ENCODE data around the gene ATP6V0B. TPM values are rescaled to one million over a fixed set of nuclear protein-coding genes. Genes with fewer than 3 reads are reported as not detected.
A peak's percentile ranks its signal among the peaks of the same experiment; 100 is the strongest.

The ATP6V0B gene
- total and polyA plus RNA-seq, 9 of the 15 experiments (the other 6 are each of a cell fraction or from before 2014, with no cell fraction given), result 137 to 328 (median 220) TPM

- TF ChIP-seq ATF6 (CRISPR knock-in tag; IDR thresholded peaks at IDR 0.05) (no peak), MEIS2 (IDR thresholded peaks at IDR 0.05; ENCODE audit: partially characterized antibody) (no peak), RBM25 (IDR thresholded peaks at IDR 0.05; ENCODE audit: low read depth, low read length, severe bottlenecking) (no peak), ZBTB17 (CRISPR knock-in tag; IDR thresholded peaks at IDR 0.05) (0 out of 2 replicates have a peak, but pooled peaks have one; percentile 55), IRF2 (CRISPR knock-in tag; IDR thresholded peaks at IDR 0.05) (no peak), GTF2E2 (tag; IDR thresholded peaks at IDR 0.05) (no peak), CHCHD3 (CRISPR knock-in tag; IDR thresholded peaks at IDR 0.05) (no peak), BRF2 (IDR thresholded peaks at IDR 0.05; ENCODE audit: borderline replicate concordance, insufficient read depth, insufficient read length) (no peak), ELF1 (tag; IDR thresholded peaks at IDR 0.05) (peak; percentile 98), PCBP2 (IDR thresholded peaks at IDR 0.05; ENCODE audit: low read depth, low read length, poor library complexity, severe bottlenecking) (no peak), SFPQ (IDR thresholded peaks at IDR 0.05; ENCODE audit: low read depth, low read length) (no peak), SP2 (IDR thresholded peaks at IDR 0.05; ENCODE audit: extremely low read depth, low read depth, low read length, poor library complexity, severe bottlenecking) (peak; percentile 69), PRDM10 (IDR thresholded peaks at IDR 0.05; ENCODE audit: partially characterized antibody) (no peak), ZNF121 (CRISPR knock-in tag; conservative IDR thresholded peaks at IDR 0.05) (no peak), TBL1XR1 (IDR thresholded peaks at IDR 0.05; ENCODE audit: low read length in 2 of 2) (no peak), HIVEP1 (CRISPR knock-in tag; IDR thresholded peaks at IDR 0.05) (no peak), ZNF41 (CRISPR knock-in tag; conservative IDR thresholded peaks at IDR 0.05) (no peak), LEF1 (IDR thresholded peaks at IDR 0.05) (peak; percentile 37; the same call in 1 of the 2 replicates), ZKSCAN3 (CRISPR knock-in tag; IDR thresholded peaks at IDR 0.05) (no peak)
Observed at GRCh38 chr1:43969746-43970466, 4.9 kb upstream of the ATP6V0B start, which contains the start of gene DPH2 (continued).

Measured in K562 (cell line).